Retinal pigment epithelial cell (primary cell): Measurements from ENCODE around the gene MYH2.

Source experiments
- DNase-seq: peaks from one replicate; pipeline ENCODE4 v3.0.0-alpha.2; 2010; ENCODE audit warnings: low read depth
- H3K4me3 ChIP-seq: 2 replicates; pipeline ENCODE4 v1.5.1; 2011; ENCODE audit warnings: mild to moderate bottlenecking, low read length, control low read depth, moderate library complexity
- TF ChIP-seq, protein P1 (sequence below): conservative IDR thresholded peaks from 2 replicates; pipeline ENCODE4 v1.5.1; 2011; ENCODE audit warnings: low read depth, low read length, control low read depth, inconsistent platforms

MYH2 gene

GRCh38 chr17:10532026-10532425 lies 17.4 kb downstream of the MYH2 start:
- TF ChIP-seq, protein P1, sequence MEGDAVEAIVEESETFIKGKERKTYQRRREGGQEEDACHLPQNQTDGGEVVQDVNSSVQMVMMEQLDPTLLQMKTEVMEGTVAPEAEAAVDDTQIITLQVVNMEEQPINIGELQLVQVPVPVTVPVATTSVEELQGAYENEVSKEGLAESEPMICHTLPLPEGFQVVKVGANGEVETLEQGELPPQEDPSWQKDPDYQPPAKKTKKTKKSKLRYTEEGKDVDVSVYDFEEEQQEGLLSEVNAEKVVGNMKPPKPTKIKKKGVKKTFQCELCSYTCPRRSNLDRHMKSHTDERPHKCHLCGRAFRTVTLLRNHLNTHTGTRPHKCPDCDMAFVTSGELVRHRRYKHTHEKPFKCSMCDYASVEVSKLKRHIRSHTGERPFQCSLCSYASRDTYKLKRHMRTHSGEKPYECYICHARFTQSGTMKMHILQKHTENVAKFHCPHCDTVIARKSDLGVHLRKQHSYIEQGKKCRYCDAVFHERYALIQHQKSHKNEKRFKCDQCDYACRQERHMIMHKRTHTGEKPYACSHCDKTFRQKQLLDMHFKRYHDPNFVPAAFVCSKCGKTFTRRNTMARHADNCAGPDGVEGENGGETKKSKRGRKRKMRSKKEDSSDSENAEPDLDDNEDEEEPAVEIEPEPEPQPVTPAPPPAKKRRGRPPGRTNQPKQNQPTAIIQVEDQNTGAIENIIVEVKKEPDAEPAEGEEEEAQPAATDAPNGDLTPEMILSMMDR, result no peak
- no peak for DNase-seq
- H3K4me3 ChIP-seq, result no peak overlapping the region

GRCh38 chr17:10527419-10527818 lies 22.0 kb downstream of the MYH2 start:
- H3K4me3 ChIP-seq, result no peak overlapping the region
- TF ChIP-seq, protein P1, result no peak
- DNase-seq, result no peak

GRCh38 chr17:10526517-10526916 lies 22.9 kb downstream of the MYH2 start:
- no peak for DNase-seq
- TF ChIP-seq, protein P1, result no peak
- H3K4me3 ChIP-seq, result no peak overlapping the region

- TF ChIP-seq, protein P1, result no peak
- DNase-seq, result no peak
- no peak overlapping the region for H3K4me3 ChIP-seq
These were observed 26.4 kb downstream of the MYH2 start for GRCh38 chr17:10523064-10523463.

DNA sequence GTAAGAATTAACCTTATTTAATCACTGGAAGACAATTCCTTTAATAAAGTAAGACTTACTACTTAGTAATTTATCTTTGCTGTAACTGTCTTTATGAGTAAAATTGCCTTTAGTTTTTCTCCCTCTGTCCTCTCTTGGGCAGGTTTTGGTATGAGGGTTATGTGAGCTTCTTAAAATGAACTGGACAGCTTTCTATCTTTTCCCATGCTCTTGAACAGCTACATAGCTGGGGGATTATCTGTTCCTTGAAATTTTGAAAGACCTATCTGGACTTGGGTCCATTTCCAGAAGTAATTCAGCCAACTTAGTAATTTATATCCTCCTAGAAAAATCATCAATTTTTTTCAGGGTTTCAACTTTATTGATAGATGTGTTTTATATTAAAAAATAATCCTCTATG lies 27.5 kb downstream of the MYH2 start:
- no peak overlapping the region for H3K4me3 ChIP-seq
- TF ChIP-seq, protein P1, result no peak
- no peak for DNase-seq

GRCh38 chr17:10518271-10519037 lies 31.0 kb downstream of the MYH2 start, which contains the start of gene MYH1:
Gene MYH1, minus strand, starts transcription at chr17:10518542. Its CDS starts 1,900 bp downstream, at chr17:10516642.
- H3K4me3 ChIP-seq, result no peak within 1 kb of the TSS
- TF ChIP-seq, protein P1, result no peak

GRCh38 chr17:10516638-10517037 lies 32.8 kb downstream of the MYH2 start:
- no peak overlapping the region for H3K4me3 ChIP-seq
- no peak for DNase-seq
- TF ChIP-seq, protein P1, result no peak

More at GRCh38 chr17:10518271-10519037, 31.0 kb downstream of the MYH2 start, which contains the start of gene MYH1:
- DNase-seq, result no peak
